Stimulated activated CD8-positive, alpha-beta memory T cell treated with anti-CD3 and anti-CD28 coated beads, Interleukin-7, amount 100 ng/mL, for 48 hours (primary cell): ENCODE results near the gene ACKR4.
"Not testable (repeated sequence)": the region's sequence is repeated elsewhere in the genome, so short reads cannot be mapped to it uniquely, and the experiment has no call there.

Experiments
- DNase-seq, 2 donors: peaks; one replicate each; pipeline ENCODE4 v3.0.0-alpha.2; 2020; ENCODE audit warnings: low read depth in 1 of 2; ENCODE audit errors: extremely low read depth in 1 of 2

The ACKR4 gene

GRCh38 chr3:132593947-132594323 is 3.1 kb upstream of the ACKR4 start:
- DNase-seq, result no peak

- DNase-seq, result no peak
Measured at GRCh38 chr3:132594498-132594897, 2.6 kb upstream of the ACKR4 start.

- no peak for DNase-seq
Measured at GRCh38 chr3:132595014-132595413, 2.1 kb upstream of the ACKR4 start.

GRCh38 chr3:132596326-132596725 is 744 bp upstream of the ACKR4 start:
- DNase-seq, result no peak

GRCh38 chr3:132597660-132598059 is 590 bp downstream of the ACKR4 start:
- DNase-seq, result no peak

- DNase-seq, result no peak
Measured at GRCh38 chr3:132598181-132598580, 1.1 kb downstream of the ACKR4 start.

GRCh38 chr3:132600614-132601013 is 3.5 kb downstream of the ACKR4 start:
- not testable (repeated sequence) for DNase-seq

- DNase-seq, result no peak
Measured at GRCh38 chr3:132605374-132605792, 8.3 kb downstream of the ACKR4 start.

- DNase-seq, result no peak
Measured at GRCh38 chr3:132606085-132606484, 9.0 kb downstream of the ACKR4 start.

- DNase-seq, result not testable (repeated sequence)
Measured at GRCh38 chr3:132606620-132607019, 9.6 kb downstream of the ACKR4 start.

- not testable (repeated sequence) for DNase-seq
Measured at GRCh38 chr3:132615301-132615700, 18.2 kb downstream of the ACKR4 start.

- no peak for DNase-seq
Measured at GRCh38 chr3:132615881-132616280, 18.8 kb downstream of the ACKR4 start.

GRCh38 chr3:132616780-132617179 is 19.7 kb downstream of the ACKR4 start:
- DNase-seq, result no peak

- DNase-seq, result no peak
Measured at GRCh38 chr3:132622148-132622547, 25.1 kb downstream of the ACKR4 start.

- no peak for DNase-seq
Measured at GRCh38 chr3:132622761-132623160, 25.7 kb downstream of the ACKR4 start.

GRCh38 chr3:132623646-132624045 is 26.6 kb downstream of the ACKR4 start:
- no peak for DNase-seq

- DNase-seq, result no peak
Measured at GRCh38 chr3:132624790-132625189, 27.7 kb downstream of the ACKR4 start.

GRCh38 chr3:132625613-132626012 is 28.5 kb downstream of the ACKR4 start:
- no peak for DNase-seq

- no peak for DNase-seq
Measured at GRCh38 chr3:132626955-132627354, 29.9 kb downstream of the ACKR4 start.

- DNase-seq, result no peak
Measured at GRCh38 chr3:132628157-132628556, 31.1 kb downstream of the ACKR4 start.

GRCh38 chr3:132629928-132630327 is 32.9 kb downstream of the ACKR4 start:
- no peak for DNase-seq

- DNase-seq, result no peak
Measured at GRCh38 chr3:132630612-132631011, 33.5 kb downstream of the ACKR4 start.

- no peak for DNase-seq
Measured at GRCh38 chr3:132635052-132635451, 38.0 kb downstream of the ACKR4 start.

- DNase-seq, result no peak
Measured at GRCh38 chr3:132637590-132637989, 40.5 kb downstream of the ACKR4 start.
